OCI-LY3 (cell line): Measurements from ENCODE around the gene TIAL1.

Experiments
- EZH2phosphoT487 ChIP-seq: fragments of 200-600 bp; shearing (Covaris generic); IDR thresholded peaks from 2 replicates; pipeline ENCODE4 v1.6.1; 2018; ENCODE audit warnings: antibody characterized with exemption, mixed run types, low read depth
- TF ChIP-seq, protein P1 (sequence below): fragments of 200-600, 300-600 bp; sonication (generic); IDR thresholded peaks from 2 replicates; pipeline ENCODE4 v1.5.1; 2014; ENCODE audit warnings: antibody characterized with exemption, low read length, low read depth

DNA sequence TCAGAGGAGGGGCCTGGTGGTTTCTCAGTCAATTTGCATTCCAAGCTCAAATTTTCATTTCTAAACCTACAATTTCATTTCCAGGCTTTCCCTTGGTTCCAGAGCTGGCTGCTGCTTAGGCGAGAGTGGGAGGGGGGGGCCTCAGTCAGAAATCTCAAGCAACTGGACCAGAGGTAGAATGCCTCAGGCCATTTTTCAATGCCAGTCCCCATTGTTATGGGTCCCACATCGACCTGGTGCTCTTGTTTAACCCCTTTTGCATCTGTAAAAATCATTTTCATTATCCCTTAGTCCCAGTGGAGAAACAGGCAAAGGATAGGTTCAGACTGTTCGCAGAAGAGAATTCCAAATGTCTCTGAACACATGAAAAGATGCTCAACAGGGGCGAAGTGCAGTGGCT lies 40.9 kb upstream of the TIAL1 start:
- TF ChIP-seq, protein P1, sequence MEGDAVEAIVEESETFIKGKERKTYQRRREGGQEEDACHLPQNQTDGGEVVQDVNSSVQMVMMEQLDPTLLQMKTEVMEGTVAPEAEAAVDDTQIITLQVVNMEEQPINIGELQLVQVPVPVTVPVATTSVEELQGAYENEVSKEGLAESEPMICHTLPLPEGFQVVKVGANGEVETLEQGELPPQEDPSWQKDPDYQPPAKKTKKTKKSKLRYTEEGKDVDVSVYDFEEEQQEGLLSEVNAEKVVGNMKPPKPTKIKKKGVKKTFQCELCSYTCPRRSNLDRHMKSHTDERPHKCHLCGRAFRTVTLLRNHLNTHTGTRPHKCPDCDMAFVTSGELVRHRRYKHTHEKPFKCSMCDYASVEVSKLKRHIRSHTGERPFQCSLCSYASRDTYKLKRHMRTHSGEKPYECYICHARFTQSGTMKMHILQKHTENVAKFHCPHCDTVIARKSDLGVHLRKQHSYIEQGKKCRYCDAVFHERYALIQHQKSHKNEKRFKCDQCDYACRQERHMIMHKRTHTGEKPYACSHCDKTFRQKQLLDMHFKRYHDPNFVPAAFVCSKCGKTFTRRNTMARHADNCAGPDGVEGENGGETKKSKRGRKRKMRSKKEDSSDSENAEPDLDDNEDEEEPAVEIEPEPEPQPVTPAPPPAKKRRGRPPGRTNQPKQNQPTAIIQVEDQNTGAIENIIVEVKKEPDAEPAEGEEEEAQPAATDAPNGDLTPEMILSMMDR: no peak
- TF ChIP-seq EZH2phosphoT487: no peak
